Measurements from ENCODE around the gene RPL34.
A peak's percentile ranks its signal among the peaks of the same experiment; 100 is the strongest.
"Not testable (repeated sequence)": the region's sequence is repeated elsewhere in the genome, so short reads cannot be mapped to it uniquely, and the experiment has no call there.

The RPL34 gene

DNA sequence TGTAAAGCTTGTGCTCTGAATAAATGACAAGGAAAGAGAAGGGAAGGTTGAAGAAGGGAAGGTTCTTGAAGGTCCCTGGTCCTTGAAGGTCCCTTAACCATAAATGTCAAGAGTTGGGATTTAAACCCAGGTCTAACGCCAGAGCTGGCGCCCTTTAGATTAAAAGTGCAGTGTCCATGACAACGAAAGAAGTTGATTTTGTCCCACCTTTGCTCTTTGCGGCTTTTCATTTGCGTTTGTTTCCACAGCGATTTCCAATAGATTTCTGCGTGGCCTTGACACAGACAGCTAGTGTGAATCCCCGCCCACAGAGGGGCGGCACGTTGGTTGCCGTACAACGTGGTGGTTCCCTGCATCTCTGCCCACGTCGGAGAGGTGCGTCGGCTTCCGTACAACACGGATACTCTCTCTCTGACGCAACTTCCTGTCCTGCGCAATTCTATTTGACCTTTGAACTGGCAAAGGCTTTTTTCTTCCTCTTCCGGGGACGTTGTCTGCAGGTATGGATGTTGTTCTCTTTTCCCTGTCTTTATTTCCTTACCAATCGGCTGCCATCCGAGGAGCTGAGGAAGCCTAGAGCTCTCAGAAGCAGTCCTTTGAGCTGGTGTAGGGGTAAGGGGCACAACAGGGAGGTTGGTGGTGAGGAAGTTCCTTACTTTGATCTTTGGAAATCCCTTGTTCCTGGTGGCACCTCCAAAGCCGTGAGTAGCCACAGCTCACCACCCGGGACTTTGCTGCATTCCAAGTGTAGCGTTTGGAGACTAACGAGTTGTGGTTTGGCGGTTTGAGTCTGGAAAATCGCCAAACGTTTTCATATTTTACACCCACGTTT lies at the start of gene RPL34:
Gene RPL34 (plus strand): TSS at position 476 of the 832 bp plus-strand sequence. CDS start 1,384 bp downstream, outside the sequence.
- peak; percentile 92 for DNase-seq

DNA sequence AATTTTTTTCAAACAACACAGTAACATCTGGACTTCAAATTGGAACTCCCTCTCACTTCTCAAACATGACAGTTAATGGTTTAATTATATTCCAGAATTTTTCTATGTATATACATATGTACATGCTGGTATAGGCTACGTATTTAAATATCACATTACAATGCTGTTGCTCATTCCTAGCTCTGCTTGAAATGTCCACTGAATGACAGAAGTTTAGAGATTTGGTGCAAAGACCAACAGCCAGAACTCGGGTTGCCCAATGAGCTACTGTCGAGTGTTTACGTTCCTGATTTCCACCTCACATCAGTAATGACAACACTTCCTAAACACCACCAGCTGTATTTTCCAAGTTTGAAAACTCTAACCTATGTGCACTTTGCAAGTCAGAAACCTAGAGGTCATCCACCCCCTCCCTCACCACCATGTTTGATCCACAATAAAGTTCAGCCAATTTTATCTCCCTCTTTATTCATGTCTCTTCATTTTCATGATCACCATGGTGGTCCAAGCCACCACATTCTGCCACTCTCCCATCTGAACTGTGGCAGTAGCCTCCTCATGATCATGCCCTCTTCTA lies 49.3 kb upstream of the RPL34 start:
- DNase-seq: no peak

- DNase-seq: no peak
Observed at GRCh38 chr4:108574402-108574801, 46.0 kb upstream of the RPL34 start.

DNA sequence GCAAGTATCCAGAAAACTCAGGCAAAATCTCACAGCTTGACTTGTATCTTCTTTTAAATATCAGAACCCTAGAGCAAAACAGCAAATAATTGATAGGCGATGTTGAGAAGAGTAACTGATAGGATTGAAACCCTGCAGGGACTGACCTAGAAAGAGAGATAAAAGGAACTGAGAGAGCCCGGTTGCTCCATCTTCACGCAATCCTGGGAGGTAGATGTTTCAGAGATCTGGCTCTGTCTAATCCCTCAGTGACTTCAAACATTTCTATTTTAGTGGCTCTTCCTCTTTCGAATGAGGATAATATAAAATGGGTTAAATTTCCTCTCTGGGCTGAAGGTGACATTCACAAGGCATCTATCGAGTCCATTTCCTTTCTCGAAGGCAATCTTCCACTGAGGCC lies 39.3 kb upstream of the RPL34 start:
- no peak for DNase-seq

DNA sequence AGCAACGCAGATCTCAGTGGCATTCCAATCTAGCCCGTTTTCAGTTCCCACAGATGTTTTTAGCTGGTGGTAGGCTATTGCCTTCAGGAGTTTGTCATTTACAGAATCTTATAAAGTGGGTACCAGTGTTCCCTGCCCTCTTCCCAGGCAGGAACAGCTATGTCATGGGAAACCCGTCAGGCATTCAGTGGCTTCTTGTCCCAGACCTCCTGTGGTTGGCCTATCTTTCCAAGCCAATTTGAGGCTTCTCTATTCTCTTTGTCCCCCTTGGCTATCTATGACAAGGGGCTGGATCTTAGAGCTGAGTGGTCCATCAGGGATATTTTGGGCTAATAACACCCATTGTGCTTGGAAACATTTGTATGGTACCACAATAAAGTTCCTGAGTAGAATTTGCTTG lies 33.6 kb upstream of the RPL34 start:
- no peak for DNase-seq

- DNase-seq: no peak
Observed at GRCh38 chr4:108588878-108589277, 31.5 kb upstream of the RPL34 start.

- DNase-seq: no peak
Observed at GRCh38 chr4:108589961-108590360, 30.4 kb upstream of the RPL34 start.

DNA sequence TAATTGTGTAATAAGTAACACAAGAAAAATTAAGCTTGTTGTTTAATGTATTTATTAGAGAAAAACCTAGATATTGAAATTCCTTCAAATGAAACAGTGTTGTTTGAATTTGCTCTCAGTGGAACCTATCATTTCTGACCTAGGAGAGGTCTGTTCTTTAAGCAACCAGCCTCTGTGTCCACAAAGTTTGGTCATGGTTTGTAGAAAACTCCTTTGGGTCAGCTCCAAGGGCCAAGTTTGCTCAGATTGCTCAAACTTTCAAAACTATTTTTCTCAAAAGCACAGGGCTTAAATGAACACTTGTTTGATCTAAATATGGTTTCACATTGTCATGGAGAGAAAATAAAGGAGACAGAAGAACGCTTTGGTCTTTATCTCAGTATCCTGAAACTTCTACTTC lies 29.6 kb upstream of the RPL34 start:
- DNase-seq: no peak

- peak; percentile 46 for DNase-seq
Observed at GRCh38 chr4:108592674-108592986, 27.7 kb upstream of the RPL34 start.

DNA sequence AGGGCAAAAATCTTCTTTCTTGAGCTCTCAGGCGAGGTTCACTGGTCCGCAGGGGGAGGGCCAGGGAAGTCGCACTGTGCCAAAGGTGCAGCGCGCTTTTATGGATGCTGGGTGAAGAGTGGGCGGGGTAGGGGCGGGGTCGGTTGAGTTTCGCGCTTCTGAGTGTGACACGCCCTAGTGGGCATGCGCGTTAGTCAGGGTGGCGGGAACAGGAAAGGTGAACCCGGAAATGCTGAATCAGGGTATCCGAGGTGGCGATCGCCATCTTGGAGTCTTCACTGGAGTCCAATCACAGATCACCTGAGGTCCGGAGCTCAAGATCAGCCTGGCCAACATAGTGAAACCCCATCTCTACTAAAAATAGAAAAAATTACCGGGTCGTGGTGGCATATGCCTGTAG lies 26.1 kb upstream of the RPL34 start:
- not testable (repeated sequence) for DNase-seq

- no peak for DNase-seq
Observed at GRCh38 chr4:108596344-108596743, 24.0 kb upstream of the RPL34 start.

DNA sequence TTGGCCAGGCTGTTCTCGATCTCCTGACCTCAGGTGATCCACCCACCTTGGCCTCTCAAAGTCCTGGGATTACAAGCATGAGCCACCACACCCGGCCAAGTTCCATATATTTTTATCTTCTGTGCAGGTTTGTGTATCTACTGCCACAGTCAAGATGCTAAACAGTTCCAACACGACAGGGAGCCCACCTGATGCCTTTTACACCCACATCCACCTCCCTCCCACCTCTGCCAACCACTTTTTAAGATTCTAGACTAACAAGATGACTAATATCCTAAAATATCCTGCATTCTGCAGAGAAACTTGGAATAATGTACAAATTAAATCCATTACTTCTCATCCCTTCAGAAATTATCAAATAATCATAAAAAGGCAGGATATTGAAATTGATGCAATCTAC lies 19.3 kb upstream of the RPL34 start:
- no peak for DNase-seq

- DNase-seq: no peak
Observed at GRCh38 chr4:108601532-108601931, 18.8 kb upstream of the RPL34 start.

DNA sequence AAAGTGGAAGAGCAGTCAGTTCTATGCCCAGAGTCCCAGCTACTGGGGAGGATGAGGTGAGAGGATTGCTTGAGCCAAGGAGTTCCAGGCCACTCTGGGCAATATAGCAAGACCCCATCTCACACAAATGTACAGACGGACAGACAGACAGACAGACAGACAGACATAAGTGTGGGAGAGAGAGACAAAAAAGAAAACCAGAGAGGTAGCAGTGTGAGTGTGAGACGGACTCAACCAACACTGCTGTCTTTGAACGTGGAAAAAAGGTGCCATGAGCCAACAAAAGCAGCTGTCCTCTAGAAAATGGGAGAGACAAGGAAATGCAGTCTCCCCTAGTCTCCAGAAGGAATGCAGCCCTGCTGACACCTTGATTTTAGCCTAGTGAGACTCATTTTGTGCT lies 18.2 kb upstream of the RPL34 start:
- no peak for DNase-seq

DNA sequence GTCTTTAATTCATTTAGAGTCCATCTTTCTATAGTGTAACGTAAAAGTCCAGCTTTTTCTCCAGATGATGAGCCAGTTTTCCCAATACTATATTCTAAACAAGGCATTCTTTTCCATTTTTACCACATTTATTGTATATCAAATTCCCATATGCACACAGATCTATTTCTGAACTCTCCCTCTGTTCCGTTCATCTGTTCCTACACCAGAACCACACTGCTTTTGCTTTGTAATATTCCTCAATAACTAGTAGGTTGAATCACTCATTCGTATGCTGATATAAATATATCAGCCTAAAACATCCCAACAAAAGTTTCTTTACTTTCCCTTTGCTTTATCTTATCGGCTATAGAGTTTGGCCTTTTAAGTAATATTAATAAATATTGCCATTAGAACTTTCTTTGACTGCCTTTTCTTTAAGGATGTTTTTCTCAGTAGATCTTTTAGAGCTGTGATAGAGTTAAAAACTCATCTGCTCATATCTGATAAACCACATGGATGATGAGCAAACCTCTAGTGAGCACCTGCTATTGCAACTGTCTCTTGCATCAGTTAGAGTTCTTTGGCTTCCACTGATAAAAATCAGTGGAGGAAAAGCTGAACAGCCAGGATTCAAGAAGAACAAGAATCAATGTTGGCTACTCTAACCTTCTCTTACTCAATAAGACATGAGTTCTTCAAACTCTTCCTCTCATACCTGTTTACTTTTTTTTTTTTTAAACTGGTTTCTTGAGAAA lies 13.1 kb upstream of the RPL34 start:
- no peak for DNase-seq

DNA sequence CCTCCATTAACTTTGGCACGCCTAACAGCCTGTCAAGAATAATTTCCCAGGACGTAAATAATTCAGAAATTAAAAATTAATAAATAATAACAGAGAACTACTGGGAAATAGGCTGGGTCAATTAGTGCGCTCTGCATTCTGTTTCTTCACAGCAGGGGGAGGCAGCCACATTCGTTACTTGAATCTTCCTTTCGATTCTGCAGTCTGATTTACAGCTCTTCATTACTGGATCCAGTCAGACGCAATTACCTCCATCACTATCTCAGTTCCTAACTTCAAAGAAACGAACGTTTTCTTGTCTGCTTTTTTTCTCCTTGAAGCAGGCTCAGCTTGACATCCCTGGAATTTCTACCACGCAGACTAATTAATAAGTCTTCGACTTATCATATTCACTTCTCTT lies 9.0 kb upstream of the RPL34 start:
- no peak for DNase-seq

- no peak for DNase-seq
Observed at GRCh38 chr4:108612365-108612764, 8.0 kb upstream of the RPL34 start.

GRCh38 chr4:108619372-108620100 lies 840 bp upstream of the RPL34 start:
- no peak for DNase-seq

DNA sequence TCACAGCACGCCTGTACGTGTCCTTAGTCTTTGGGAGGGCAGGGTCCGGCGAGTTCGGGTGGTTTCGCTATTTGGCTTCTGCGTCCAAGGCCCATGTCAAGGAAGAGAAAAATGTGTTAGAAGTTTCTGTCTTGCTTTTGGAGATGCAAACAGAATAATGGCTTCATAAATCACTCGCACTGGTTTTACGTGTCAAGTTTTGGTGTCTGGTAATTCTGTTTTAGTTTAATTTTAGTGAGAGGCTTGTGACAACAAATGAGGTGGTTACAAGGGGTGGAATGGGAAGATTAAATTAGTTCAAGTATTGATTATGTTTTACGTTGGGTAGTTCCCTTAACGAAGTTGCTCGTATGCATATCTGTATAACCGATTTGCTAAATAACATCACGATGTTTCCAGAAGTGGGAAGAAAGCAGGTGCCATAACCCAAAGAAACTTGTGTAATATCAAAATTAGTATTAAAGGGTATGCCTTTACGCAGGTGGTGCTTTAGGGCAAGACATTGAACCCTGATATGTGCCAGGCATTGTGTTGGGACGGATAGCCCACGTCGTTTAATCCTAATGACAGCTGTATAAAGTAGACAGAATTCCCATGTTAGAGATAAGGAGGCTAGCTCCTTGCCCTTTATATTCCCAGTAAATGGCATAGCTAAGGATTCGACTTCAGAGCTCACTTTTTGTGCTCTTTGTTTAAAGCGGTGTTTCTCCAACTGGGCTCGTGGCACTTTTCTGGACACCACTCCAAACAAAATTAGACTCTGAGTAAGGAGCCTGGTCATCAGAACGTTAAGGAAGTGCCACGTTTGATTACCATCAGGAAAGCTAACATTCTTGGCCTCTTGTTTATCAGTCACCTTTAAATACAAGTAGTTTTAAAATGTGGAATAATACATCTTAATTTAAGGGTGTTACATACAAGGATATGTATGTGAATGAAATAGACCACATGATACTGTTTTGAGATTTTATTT lies 843 bp downstream of the RPL34 start:
- DNase-seq: no peak

DNA sequence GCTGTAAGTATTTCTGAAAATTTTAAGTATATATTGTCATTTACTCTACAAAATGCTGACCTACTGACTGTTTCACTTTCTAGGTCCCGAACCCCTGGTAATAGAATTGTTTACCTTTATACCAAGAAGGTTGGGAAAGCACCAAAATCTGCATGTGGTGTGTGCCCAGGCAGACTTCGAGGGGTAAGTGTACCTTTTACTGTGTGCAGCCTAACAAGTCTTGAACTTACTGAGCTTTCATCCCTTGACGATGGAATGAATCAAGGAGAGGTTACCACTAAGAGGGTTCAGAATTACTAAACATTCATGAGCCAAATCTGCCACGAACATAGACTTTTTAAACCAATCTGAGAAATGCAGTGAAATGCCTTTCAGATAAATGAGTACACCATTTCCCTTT lies 1.6 kb downstream of the RPL34 start:
- no peak for DNase-seq

- no peak for DNase-seq
Observed at GRCh38 chr4:108622828-108623227, 2.5 kb downstream of the RPL34 start.

All from NCI-H2029 treated with DMSO at 0.1 percent for 48 hours (cell line).